Measurements from ENCODE around the gene HES6. TPM values are rescaled to one million over a fixed set of nuclear protein-coding genes. Genes with fewer than 3 reads are reported as not detected.

Gene HES6
- total RNA-seq, 2 experiments from 2014 or later, result 5.2 to 5.6 TPM

- Mint-ChIP-seq H3K4me1 (ENCODE audit: low read depth) (peaks cover 47% of the 10 kb centered on the region), H3K4me3 (no peak overlapping the region), H3K36me3 (ENCODE audit: low read depth) (peaks cover 2% of the 10 kb centered on the region), H3K27me3 (no peaks in the 10 kb centered on the region), H3K27ac (no peak overlapping the region), H3K9me3 (no peaks in the 10 kb centered on the region)
- POLR2A ChIA-PET, result no interaction called here
- no peak for ATAC-seq
- no peak for TF ChIP-seq CTCF (IDR thresholded peaks at IDR 0.05)
- CTCF ChIA-PET, result interaction anchor here (1.4 to 5.3 kb wide), 2 partner anchors 21 to 28 kb away, joined by 3 to 29 read pairs; no protein-coding TSS in a partner anchor
- DNase-seq, result no peak
- intact Hi-C loops (cut with micrococcal nuclease), result no loop called here
These were observed 45.1 kb upstream of the HES6 start for GRCh38 chr2:238284802-238285515.

GRCh38 chr2:238282861-238283738 lies 43.3 kb upstream of the HES6 start:
- no peaks in the 10 kb centered on the region for H3K27me3 Mint-ChIP-seq

GRCh38 chr2:238281826-238282480 lies 42.1 kb upstream of the HES6 start:
- TF ChIP-seq CTCF (IDR thresholded peaks at IDR 0.05), result no peak
- ChIA-PET POLR2A (interaction anchor here (1.1 kb wide), 1 partner anchor 9 kb away, joined by 4 read pairs; no protein-coding TSS in a partner anchor), CTCF (interaction anchor here (5.3 kb wide), 1 partner anchor 18 kb away, joined by 29 read pairs; no protein-coding TSS in a partner anchor)
- H3K4me3 Mint-ChIP-seq, result no peak overlapping the region
- no peak for ATAC-seq
- H3K9me3 Mint-ChIP-seq, result no peaks in the 10 kb centered on the region
- H3K4me1 Mint-ChIP-seq (ENCODE audit: low read depth), result peaks cover 32% of the 10 kb centered on the region
- H3K27me3 Mint-ChIP-seq, result no peaks in the 10 kb centered on the region
- no peak overlapping the region for H3K27ac Mint-ChIP-seq
- peaks cover 2% of the 10 kb centered on the region for H3K36me3 Mint-ChIP-seq (ENCODE audit: low read depth)
- no peak for DNase-seq
- intact Hi-C loops (cut with micrococcal nuclease), result no loop called here

More at GRCh38 chr2:238282861-238283738, 43.3 kb upstream of the HES6 start:
- ATAC-seq (no peak), DNase-seq (no peak)
- peaks cover 39% of the 10 kb centered on the region for H3K4me1 Mint-ChIP-seq (ENCODE audit: low read depth)
- H3K9me3 Mint-ChIP-seq, result no peaks in the 10 kb centered on the region
- intact Hi-C loops (cut with micrococcal nuclease), result no loop called here
- H3K27ac Mint-ChIP-seq, result no peak overlapping the region
- TF ChIP-seq CTCF (IDR thresholded peaks at IDR 0.05), result no peak
- ChIA-PET CTCF (interaction anchor here (5.3 kb wide), 1 partner anchor 19 kb away, joined by 29 read pairs; no protein-coding TSS in a partner anchor), POLR2A (interaction anchor here (0.6 to 1.1 kb wide), 2 partner anchors 11 to 468 kb away, joined by 3 to 4 read pairs; no protein-coding TSS in a partner anchor)
- peaks cover 2% of the 10 kb centered on the region for H3K36me3 Mint-ChIP-seq (ENCODE audit: low read depth)
- H3K4me3 Mint-ChIP-seq, result no peak overlapping the region

- CTCF ChIA-PET, result no interaction called here
These were observed 40.4 kb upstream of the HES6 start for GRCh38 chr2:238280083-238280825.

More at GRCh38 chr2:238280083-238280825, 40.4 kb upstream of the HES6 start:
- no peak for TF ChIP-seq CTCF (IDR thresholded peaks at IDR 0.05)
- intact Hi-C loops (cut with micrococcal nuclease), result no loop called here
- Mint-ChIP-seq H3K27me3 (no peaks in the 10 kb centered on the region), H3K9me3 (no peaks in the 10 kb centered on the region), H3K36me3 (ENCODE audit: low read depth) (peaks cover 5% of the 10 kb centered on the region), H3K4me1 (ENCODE audit: low read depth) (peaks cover 18% of the 10 kb centered on the region), H3K4me3 (no peak overlapping the region), H3K27ac (no peak overlapping the region)
- ATAC-seq, result no peak
- DNase-seq, result no peak
- POLR2A ChIA-PET, result interaction anchor here (0.6 to 2.1 kb wide), 2 partner anchors 8 to 91 kb away, joined by 3 to 9 read pairs; partner anchors contain the start of gene PER2
